Heart left ventricle (tissue), 16 donors: Measurements from ENCODE around the gene XYLT1. TPM values are rescaled to one million over a fixed set of nuclear protein-coding genes. Genes with fewer than 3 reads are reported as not detected.
A peak's percentile ranks its signal among the peaks of the same experiment; 100 is the strongest.

Experiments used
- ATAC-seq, 4 donors: fragments of 200-7000 bp; cut with Tn5 transposase; one replicate each; pipeline ENCODE4 v1.9.1; 2020 to 2022; ENCODE audit warnings: moderate library complexity in 4 of 4, mild to moderate bottlenecking in 3 of 4, moderate number of reproducible peaks in 1 of 4
- DNase-seq, 5 donors: peaks; one replicate each; pipeline ENCODE4 v3.0.0-alpha.2; 2020
- H3K27ac ChIP-seq, 12 donors: fragments of 200-600 bp; sonication (generic) in 4 of 12; one replicate each; pipeline versions ENCODE4 v1.5.0 to v1.8.0; 2016 to 2022; ENCODE audit warnings: mild to moderate bottlenecking in 2 of 12
- H3K27me3 ChIP-seq, 9 donors: fragments of 200-600 bp; sonication (generic) in 2 of 9; one replicate each; pipeline versions ENCODE4 v1.5.1 to v1.8.0; 2016 to 2022; ENCODE audit warnings: mild to moderate bottlenecking in 3 of 9
- H3K36me3 ChIP-seq, 9 donors: fragments of 200-600 bp; sonication (generic) in 2 of 9; one replicate each; pipeline versions ENCODE4 v1.5.0 to v1.8.0; 2018 to 2022; ENCODE audit warnings: mild to moderate bottlenecking in 2 of 9
- H3K4me1 ChIP-seq, 12 donors: fragments of 200-600 bp; sonication (generic) in 4 of 12; one replicate each; pipeline versions ENCODE4 v1.5.0 to v1.8.0; 2016 to 2022; ENCODE audit warnings: mild to moderate bottlenecking in 3 of 12
- H3K4me3 ChIP-seq, 12 donors: fragments of 200-600 bp; sonication (generic) in 4 of 12; one replicate each; pipeline versions ENCODE4 v1.5.0 to v1.8.0; 2017 to 2022; ENCODE audit warnings: mild to moderate bottlenecking in 9 of 12, moderate library complexity in 4 of 12
- H3K9me3 ChIP-seq, 12 donors: fragments of 200-600 bp; sonication (generic) in 4 of 12; one replicate each; pipeline versions ENCODE4 v1.5.0 to v1.8.0; 2016 to 2022; ENCODE audit warnings: mild to moderate bottlenecking in 1 of 12
- POLR2A ChIP-seq, 2 donors: fragments of 450-650 bp; IDR thresholded peaks; one replicate each; pipeline ENCODE4 v1.6.1; 2017; ENCODE audit warnings: antibody characterized with exemption in 2 of 2, mild to moderate bottlenecking in 2 of 2, moderate library complexity in 2 of 2
- WGBS, 4 donors: extraction: QIAGEN DNeasy Blood & Tissue Kit in 2 of 4; methylation state at CpG; one replicate each; pipeline versions ENCODE4 v1.1.5 to v1.1.7; 2013 to 2018; 5-methylcytosine and 5-hydroxymethylcytosine counted together
- intact Hi-C, 10 donors: fragments of 100-400 bp; cut with DNase I; formaldehyde crosslinking; loops; one replicate each; pipeline versions ENCODE4 v1.11.1 to v1.14.2; 2022
- polyA plus RNA-seq, 2 donors: library from polyadenylated mRNA; stranded (reverse); fragments of 200-250 nt; gene quantifications; one replicate each; pipeline ENCODE4 v1.2.3, GENCODE V29; 2013
- total RNA-seq, 9 donors: library from RNA; depleted of rRNA in 2 of 9; stranded (reverse); fragments of >200 nt in 2 of 9; fragmentation: NEBNext Ultra II Directional in 3 of 9; extraction: Animal tissue kit (Norgen Biotek cat#: 25700) in 3 of 9; gene quantifications; one replicate each; pipeline versions ENCODE4 v1.1.0 to v1.2.4, GENCODE V29; 2016 to 2023
- TF ChIP-seq, protein P1 (sequence below), 12 donors: fragments of 200-600 bp; sonication (generic) in 4 of 12; IDR thresholded peaks; one replicate each; pipeline versions ENCODE4 v1.5.0 to v1.8.0; 2018 to 2022; ENCODE audit warnings: antibody characterized with exemption in 12 of 12, mild to moderate bottlenecking in 5 of 12
- donor health status: ischemic (EF 13 %, LVEDD 7.1; RV severe dilation, severe dysfunction).
- donor health status: healthy with polysubstance abuse.
- donor health status: DM: no; HTN: yes; CAD: no.
- donor health status: DM: no; HTN: no; CAD: no.
- donor health status: ischemic (EF 25% LVEDD 6.9; RV normal size, moderate dysfunction).
- donor health status: ischemic (EF 25% LVEDD 5.7; RV mildly dilated, moderate dysfunction).
- donor health status: healthy.
- donor health status: DM: yes; HTN: yes; CAD: no.
- donor health status: ischemic (EF 35%, LVEDD 5.7; RV mildly dilated, moderate dysfunction).
- donor health status: nonischemic (EF 11% LVEDD 7.7; RV severe dilation, severe dysfunction).
- donor health status: DM: yes; HTN: yes; CAD: no.
- donor health status: PGD.
- donor health status: ischemic (EF 29% LVEDD 5.4; RV normal size, mild dysfunction).
- donor health status: nonischemic (EF 23%, LVEDD 6.1; RV moderate dilation, normal function).

XYLT1 gene
- total and polyA plus RNA-seq, 11 donors = 0.46 to 12.3 (median 2.4) TPM

GRCh38 chr16:17382514-17382913, 88.2 kb downstream of the XYLT1 start:
- H3K9me3 ChIP-seq = no peaks in the 10 kb centered on the region
- H3K4me1 ChIP-seq = peaks cover 0 to 62% (median 18%) of the 10 kb centered on the region in 12 donors
- H3K27me3 ChIP-seq = no peaks in the 10 kb centered on the region
- ATAC-seq = peak in 1 of 4 donors; percentile 25
- H3K4me3 ChIP-seq = no peak overlapping the region
- DNase-seq = no peak
- 47 to 65% (median 61%) methylated on average over 6 of the region's 6 CpGs for WGBS, 4 donors
- intact Hi-C loops = no loop called here
- H3K27ac ChIP-seq = peak overlapping the region in 1 of 12 donors; percentile 74
- TF ChIP-seq, protein P1, sequence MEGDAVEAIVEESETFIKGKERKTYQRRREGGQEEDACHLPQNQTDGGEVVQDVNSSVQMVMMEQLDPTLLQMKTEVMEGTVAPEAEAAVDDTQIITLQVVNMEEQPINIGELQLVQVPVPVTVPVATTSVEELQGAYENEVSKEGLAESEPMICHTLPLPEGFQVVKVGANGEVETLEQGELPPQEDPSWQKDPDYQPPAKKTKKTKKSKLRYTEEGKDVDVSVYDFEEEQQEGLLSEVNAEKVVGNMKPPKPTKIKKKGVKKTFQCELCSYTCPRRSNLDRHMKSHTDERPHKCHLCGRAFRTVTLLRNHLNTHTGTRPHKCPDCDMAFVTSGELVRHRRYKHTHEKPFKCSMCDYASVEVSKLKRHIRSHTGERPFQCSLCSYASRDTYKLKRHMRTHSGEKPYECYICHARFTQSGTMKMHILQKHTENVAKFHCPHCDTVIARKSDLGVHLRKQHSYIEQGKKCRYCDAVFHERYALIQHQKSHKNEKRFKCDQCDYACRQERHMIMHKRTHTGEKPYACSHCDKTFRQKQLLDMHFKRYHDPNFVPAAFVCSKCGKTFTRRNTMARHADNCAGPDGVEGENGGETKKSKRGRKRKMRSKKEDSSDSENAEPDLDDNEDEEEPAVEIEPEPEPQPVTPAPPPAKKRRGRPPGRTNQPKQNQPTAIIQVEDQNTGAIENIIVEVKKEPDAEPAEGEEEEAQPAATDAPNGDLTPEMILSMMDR (IDR thresholded peaks at IDR 0.05) = no peak
- no peak for TF ChIP-seq POLR2A (IDR thresholded peaks at IDR 0.05)
- H3K36me3 ChIP-seq = no peaks in the 10 kb centered on the region

GRCh38 chr16:17381784-17382183, 89.0 kb downstream of the XYLT1 start:
- no peaks in the 10 kb centered on the region for H3K36me3 ChIP-seq
- H3K4me1 ChIP-seq = peaks cover 0 to 69% (median 24%) of the 10 kb centered on the region in 12 donors
- peak overlapping the region in 1 of 12 donors; percentile 74 for H3K27ac ChIP-seq
- ATAC-seq (no peak), DNase-seq (no peak)
- no peaks in the 10 kb centered on the region for H3K27me3 ChIP-seq
- H3K9me3 ChIP-seq = no peaks in the 10 kb centered on the region
- intact Hi-C loops = no loop called here
- WGBS, 4 donors = 58 to 100% (median 100%) methylated on average over 1 of the region's 1 CpG
- no peak for TF ChIP-seq POLR2A (IDR thresholded peaks at IDR 0.05)
- TF ChIP-seq, protein P1 (IDR thresholded peaks at IDR 0.05) = no peak
- H3K4me3 ChIP-seq = no peak overlapping the region

DNA sequence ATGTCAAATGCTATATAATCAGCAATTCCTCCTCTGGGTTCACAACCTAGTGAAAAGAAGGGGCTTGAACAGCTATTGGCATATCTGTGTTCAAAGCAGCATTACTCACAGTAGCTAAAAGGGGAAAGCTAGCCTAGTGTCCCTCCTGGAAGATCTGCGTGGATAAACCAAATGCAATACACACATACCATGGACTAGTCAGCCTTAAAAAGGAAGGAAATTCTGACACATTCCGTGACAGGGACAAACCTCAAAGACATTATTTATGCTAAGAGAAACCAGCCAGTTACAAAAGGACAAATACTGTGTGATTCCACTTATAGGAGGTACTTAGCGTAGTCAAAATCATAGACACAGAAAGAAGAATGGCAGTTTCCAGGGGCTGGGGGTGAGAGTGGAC, 90.1 kb downstream of the XYLT1 start:
- DNase-seq = no peak
- Histone ChIP-seq H3K27me3 (no peaks in the 10 kb centered on the region), H3K4me3 (no peak overlapping the region), H3K4me1 (peaks cover 0 to 75% (median 24%) of the 10 kb centered on the region in 12 donors), H3K27ac (peak overlapping the region in 2 of 12 donors; percentile 23 to 79), H3K9me3 (no peaks in the 10 kb centered on the region), H3K36me3 (no peaks in the 10 kb centered on the region)
- ATAC-seq = peak in 1 of 4 donors; percentile 15
- WGBS, 4 donors = 71 to 77% (median 73%) methylated on average over 3 of the region's 3 CpGs
- intact Hi-C loops = no loop called here
- TF ChIP-seq, protein P1 (IDR thresholded peaks at IDR 0.05) = no peak
- TF ChIP-seq POLR2A (IDR thresholded peaks at IDR 0.05) = no peak

- Histone ChIP-seq H3K27ac (peak overlapping the region in 8 of 12 donors; percentile 27 to 79 (median 56)), H3K27me3 (no peaks in the 10 kb centered on the region), H3K4me3 (no peak overlapping the region), H3K9me3 (no peaks in the 10 kb centered on the region), H3K4me1 (peaks cover 0 to 69% (median 24%) of the 10 kb centered on the region in 12 donors), H3K36me3 (no peaks in the 10 kb centered on the region)
- intact Hi-C loops = loop anchor here in 3 of 10 donors (10.0 kb wide), 3 partner anchors 76 to 164 kb away; no protein-coding TSS in a partner anchor
- TF ChIP-seq, protein P1 (IDR thresholded peaks at IDR 0.05) = no peak
- TF ChIP-seq POLR2A (IDR thresholded peaks at IDR 0.05) = no peak
- WGBS, 4 donors = 13 to 19% (median 18%) methylated on average over 7 of the region's 7 CpGs
- peak in 4 of 5 donors; percentile 50 to 78 (median 61) for DNase-seq
- peak; percentile 70 to 88 (median 82) for ATAC-seq
Measured at GRCh38 chr16:17379121-17379571, 91.6 kb downstream of the XYLT1 start.
